Activated naive CD8-positive, alpha-beta T cell treated with anti-CD3 and anti-CD28 coated beads, Interleukin-2, amount 10 ng/mL, durations not matched to agents 7 days and 5 days (primary cell): ENCODE measurements around the gene CTSF. TPM values are rescaled to one million over a fixed set of nuclear protein-coding genes. Genes with fewer than 3 reads are reported as not detected.

Experiments used
- ATAC-seq: fragments of 150-1000 bp; cut with Tn5 transposase; one replicate; pipeline ENCODE4 v1.10.0; 2021; ENCODE audit warnings: low read depth, moderate library complexity
- POLR2A ChIA-PET: fragments of 350-600 bp; sonication (Branson Sonifier 250); formaldehyde crosslinking; loops from one replicate; lab custom pipeline; 2021; ENCODE audit warnings: antibody characterized with exemption; lab: Charles Lee
- DNase-seq: peaks from one replicate; pipeline ENCODE4 v3.0.0; 2021
- H3K27ac Mint-ChIP-seq: one replicate; pipeline ENCODE4 v1.8.0; 2022; ENCODE audit warnings: mild to moderate bottlenecking, mixed read lengths
- H3K27me3 Mint-ChIP-seq: one replicate; pipeline ENCODE4 v1.8.0; 2022; ENCODE audit warnings: mild to moderate bottlenecking, moderate library complexity, mixed read lengths
- H3K36me3 Mint-ChIP-seq: one replicate; pipeline ENCODE4 v1.8.0; 2021; ENCODE audit warnings: mild to moderate bottlenecking, mixed read lengths
- H3K4me1 Mint-ChIP-seq: one replicate; pipeline ENCODE4 v1.8.0; 2021; ENCODE audit warnings: mixed read lengths
- H3K4me3 Mint-ChIP-seq: one replicate; pipeline ENCODE4 v1.8.0; 2022; ENCODE audit warnings: mild to moderate bottlenecking, moderate library complexity, mixed read lengths
- H3K9me3 Mint-ChIP-seq: one replicate; pipeline ENCODE4 v1.8.0; 2021; ENCODE audit warnings: mixed read lengths
- total RNA-seq, 2 experiments: library from RNA; stranded (reverse); gene quantifications; one replicate each; pipeline ENCODE4 v1.2.3, GENCODE V29; 2021

The CTSF gene
- total RNA-seq, 2 experiments from 2014 or later, result 13.5 to 14.2 TPM

DNA sequence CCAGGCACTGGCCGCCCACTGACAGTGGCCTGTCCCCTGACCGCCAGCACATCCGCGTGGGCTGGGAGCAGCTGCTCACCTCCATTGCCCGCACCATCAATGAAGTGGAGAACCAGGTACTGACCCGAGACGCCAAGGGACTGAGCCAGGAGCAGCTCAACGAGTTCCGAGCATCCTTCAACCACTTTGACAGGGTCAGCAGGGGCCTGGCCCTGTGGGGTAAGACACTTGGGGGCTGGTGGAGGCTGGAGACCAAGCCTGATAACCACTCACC, 6.5 kb downstream of the CTSF start:
- DNase-seq (no peak), ATAC-seq (no peak)
- Mint-ChIP-seq H3K9me3 (no peaks in the 10 kb centered on the region), H3K36me3 (no peaks in the 10 kb centered on the region), H3K27ac (no peak overlapping the region), H3K4me3 (no peak overlapping the region), H3K27me3 (peaks cover 12% of the 10 kb centered on the region), H3K4me1 (no peaks in the 10 kb centered on the region)
- POLR2A ChIA-PET, result interaction anchor here (1.4 kb wide), 1 partner anchor 30 kb away, joined by 3 read pairs; no protein-coding TSS in a partner anchor

DNA sequence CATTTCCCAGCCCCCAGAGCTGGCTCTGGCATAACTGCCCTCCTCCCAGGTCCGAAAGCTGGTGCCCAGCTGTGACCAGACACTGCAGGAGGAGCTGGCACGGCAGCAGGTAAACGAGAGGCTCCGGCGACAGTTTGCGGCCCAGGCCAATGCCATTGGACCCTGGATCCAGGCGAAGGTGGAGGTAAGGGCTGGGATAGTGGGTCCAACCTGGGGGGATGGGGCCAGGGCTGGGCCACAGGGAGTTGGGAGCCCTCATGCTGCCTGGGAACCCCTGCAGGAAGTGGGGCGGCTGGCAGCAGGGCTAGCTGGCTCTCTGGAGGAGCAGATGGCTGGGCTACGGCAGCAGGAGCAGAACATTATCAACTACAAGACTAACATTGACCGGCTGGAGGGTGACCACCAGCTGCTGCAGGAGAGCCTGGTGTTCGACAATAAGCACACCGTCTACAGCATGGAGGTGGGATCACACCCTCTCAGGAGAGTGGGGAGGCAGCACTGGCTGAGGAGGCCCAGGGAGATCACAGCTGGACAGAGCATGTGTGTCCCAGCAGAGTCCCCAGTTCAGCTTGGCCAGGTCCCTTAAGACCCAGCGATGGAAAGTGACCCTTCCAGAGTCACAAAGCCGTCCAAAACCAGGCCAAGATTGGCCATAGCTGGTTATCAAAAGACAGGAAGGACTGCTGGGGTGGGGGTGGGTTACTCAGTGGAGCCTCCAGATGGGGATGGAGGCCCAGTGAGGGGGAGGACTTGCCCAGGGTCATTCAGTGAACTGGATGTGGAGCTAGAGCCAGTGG, 7.0 kb downstream of the CTSF start:
- no peaks in the 10 kb centered on the region for H3K4me1 Mint-ChIP-seq
- POLR2A ChIA-PET, result interaction anchor here (1.4 kb wide), 1 partner anchor 31 kb away, joined by 3 read pairs; no protein-coding TSS in a partner anchor
- H3K36me3 Mint-ChIP-seq, result no peaks in the 10 kb centered on the region
- H3K27ac Mint-ChIP-seq, result no peak overlapping the region
- DNase-seq, result no peak
- peaks cover 10% of the 10 kb centered on the region for H3K27me3 Mint-ChIP-seq
- no peak overlapping the region for H3K4me3 Mint-ChIP-seq
- H3K9me3 Mint-ChIP-seq, result no peaks in the 10 kb centered on the region
- no peak for ATAC-seq

DNA sequence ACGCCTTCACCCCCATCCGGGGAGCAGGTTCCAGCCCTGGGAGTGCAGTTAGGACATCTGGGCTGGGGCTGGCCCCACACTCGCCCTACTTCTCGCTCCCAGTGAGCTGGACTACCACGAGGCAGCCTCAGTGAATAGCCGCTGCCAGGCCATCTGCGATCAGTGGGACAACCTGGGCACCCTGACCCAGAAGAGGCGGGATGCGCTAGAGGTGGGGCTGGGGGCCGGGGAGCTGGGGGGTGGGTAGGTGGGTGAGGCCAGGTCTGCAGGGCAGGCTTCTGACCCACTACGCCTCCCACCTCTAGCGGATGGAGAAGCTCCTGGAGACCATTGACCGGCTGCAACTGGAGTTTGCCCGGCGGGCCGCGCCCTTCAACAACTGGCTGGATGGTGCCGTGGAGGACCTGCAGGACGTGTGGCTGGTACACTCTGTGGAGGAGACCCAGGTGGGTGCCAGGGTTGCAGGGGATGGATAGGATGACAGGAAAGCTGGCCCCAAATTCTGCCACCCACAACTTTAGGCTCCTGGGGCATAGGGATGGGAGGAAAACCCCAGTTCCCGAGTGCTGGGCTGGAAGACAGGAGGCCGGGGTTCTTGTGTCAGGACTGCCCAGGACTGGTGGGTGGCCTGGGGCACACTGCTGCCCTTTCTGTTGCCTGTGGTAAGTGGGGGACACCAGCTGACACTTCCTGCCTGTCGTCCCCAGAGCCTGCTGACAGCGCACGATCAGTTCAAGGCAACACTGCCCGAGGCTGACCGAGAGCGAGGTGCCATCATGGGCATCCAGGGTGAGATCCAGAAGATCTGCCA, 8.3 kb downstream of the CTSF start:
- H3K27ac Mint-ChIP-seq, result no peak overlapping the region
- no peaks in the 10 kb centered on the region for H3K9me3 Mint-ChIP-seq
- ATAC-seq, result no peak
- peaks cover 11% of the 10 kb centered on the region for H3K27me3 Mint-ChIP-seq
- H3K36me3 Mint-ChIP-seq, result no peaks in the 10 kb centered on the region
- H3K4me1 Mint-ChIP-seq, result no peaks in the 10 kb centered on the region
- H3K4me3 Mint-ChIP-seq, result no peak overlapping the region
- POLR2A ChIA-PET, result interaction anchor here (0.6 kb wide), 1 partner anchor 52 kb away, joined by 9 read pairs; no protein-coding TSS in a partner anchor
- DNase-seq, result no peak

DNA sequence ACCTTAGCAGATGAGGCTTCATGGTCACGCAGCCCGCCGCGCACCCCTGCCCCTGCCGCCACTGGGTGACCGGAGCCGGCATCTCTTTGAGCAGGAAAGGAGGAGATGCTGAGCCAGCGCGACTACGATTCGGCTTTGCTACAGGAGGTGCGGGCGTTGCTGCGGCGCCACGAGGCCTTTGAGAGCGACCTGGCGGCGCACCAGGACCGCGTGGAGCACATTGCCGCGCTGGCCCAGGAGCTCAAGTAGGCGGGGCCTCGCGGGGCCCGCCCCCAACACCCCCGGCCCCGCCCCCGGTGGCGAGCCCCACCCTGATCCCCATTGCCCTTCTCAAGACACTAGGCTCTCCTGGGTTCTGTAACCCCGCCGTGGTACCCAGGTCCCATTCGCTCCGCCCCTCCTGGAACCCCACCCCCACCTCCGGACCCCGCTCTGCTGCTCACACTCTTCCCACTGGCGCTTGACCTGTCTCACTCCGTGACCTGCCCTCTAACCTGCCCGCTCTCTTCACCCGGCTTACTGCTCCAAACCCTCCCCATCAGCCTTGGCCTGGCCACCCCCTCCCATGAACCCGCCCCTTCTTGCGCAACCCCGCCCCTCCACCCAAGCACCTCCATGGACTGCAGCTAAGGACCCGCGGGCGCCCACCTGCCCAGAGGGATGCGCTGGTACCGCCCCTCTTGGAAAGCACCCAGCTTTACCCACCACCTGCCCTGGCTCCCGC, 9.1 kb downstream of the CTSF start:
- ATAC-seq, result peak; percentile 62
- no peak overlapping the region for H3K4me3 Mint-ChIP-seq
- no peak for DNase-seq
- no peaks in the 10 kb centered on the region for H3K36me3 Mint-ChIP-seq
- POLR2A ChIA-PET, result interaction anchor here (0.6 kb wide), 1 partner anchor 52 kb away, joined by 9 read pairs; no protein-coding TSS in a partner anchor
- H3K4me1 Mint-ChIP-seq, result no peaks in the 10 kb centered on the region
- peaks cover 13% of the 10 kb centered on the region for H3K27me3 Mint-ChIP-seq
- H3K27ac Mint-ChIP-seq, result no peak overlapping the region
- no peaks in the 10 kb centered on the region for H3K9me3 Mint-ChIP-seq

DNA sequence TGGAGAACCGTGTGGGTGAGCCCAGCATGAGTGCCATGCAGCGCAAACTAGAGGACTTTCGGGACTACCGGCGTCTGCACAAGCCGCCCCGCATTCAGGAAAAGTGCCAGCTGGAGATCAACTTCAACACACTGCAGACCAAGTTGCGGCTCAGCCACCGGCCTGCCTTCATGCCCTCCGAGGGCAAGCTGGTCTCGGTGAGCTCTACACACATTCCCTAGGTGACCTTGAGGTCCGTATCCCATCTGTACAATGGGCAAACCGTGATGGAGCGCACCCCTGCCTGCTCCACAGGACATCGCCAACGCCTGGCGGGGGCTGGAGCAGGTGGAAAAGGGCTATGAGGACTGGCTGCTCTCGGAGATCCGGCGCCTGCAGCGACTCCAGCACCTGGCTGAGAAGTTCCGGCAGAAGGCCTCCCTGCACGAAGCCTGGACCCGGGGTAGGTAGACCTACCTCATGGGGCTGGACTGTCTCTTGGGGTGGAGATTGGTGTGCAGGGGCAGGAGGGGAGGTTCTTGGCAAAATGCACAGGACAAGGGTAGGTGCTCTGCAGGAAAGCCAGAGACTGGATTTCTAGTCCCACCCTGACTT, 10.6 kb downstream of the CTSF start:
- no peak for ATAC-seq
- H3K36me3 Mint-ChIP-seq, result no peaks in the 10 kb centered on the region
- H3K4me1 Mint-ChIP-seq, result no peaks in the 10 kb centered on the region
- no peak overlapping the region for H3K4me3 Mint-ChIP-seq
- POLR2A ChIA-PET, result no interaction called here
- no peaks in the 10 kb centered on the region for H3K9me3 Mint-ChIP-seq
- peaks cover 13% of the 10 kb centered on the region for H3K27me3 Mint-ChIP-seq
- DNase-seq, result no peak
- H3K27ac Mint-ChIP-seq, result no peak overlapping the region

DNA sequence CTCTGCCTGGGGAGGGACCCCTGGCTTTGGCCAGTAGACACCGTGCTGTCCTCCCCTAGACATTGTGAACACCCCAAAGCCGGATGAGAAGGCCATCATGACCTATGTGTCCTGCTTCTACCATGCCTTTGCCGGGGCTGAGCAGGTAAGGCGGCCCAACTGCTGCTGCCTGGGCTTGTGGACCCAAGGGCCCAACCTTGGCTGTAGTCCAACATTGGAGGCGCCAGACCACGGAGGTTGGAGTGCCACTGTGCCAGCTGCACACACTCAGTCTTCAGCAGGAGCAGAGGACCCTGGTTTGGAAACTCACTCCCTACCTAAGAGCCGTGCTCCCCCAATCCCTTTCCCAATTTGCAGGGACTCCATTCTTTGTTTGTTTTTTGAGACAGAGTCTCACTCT, 12.3 kb downstream of the CTSF start:
- no peaks in the 10 kb centered on the region for H3K36me3 Mint-ChIP-seq
- POLR2A ChIA-PET, result no interaction called here
- DNase-seq, result no peak

DNA sequence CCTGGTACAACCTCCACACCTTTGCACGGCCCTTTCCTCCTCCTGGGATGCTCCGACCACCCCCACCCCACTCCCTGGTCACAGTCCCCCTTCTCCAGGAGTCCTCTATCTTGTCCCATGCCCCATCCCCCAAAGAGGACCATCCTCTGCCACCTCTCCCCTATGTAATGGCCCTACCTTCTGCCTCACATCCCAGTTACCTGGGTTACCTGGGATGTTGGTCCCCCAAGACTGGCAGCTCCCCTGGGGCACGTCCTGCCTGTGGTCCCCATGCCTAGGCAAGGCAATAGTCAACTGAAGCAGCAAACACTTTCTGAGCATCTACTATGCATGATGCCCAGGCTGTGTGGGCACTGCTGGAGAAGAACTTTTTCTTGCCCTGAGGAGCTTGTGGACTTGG, 13.0 kb downstream of the CTSF start:
- POLR2A ChIA-PET, result interaction anchor here (0.6 to 1.2 kb wide), 3 partner anchors 9 to 80 kb away, joined by 3 read pairs; partner anchors contain the start of genes ACTN3, CTSF and ZDHHC24
- DNase-seq (no peak), ATAC-seq (no peak)
- H3K4me3 Mint-ChIP-seq, result no peak overlapping the region
- no peaks in the 10 kb centered on the region for H3K4me1 Mint-ChIP-seq
- no peaks in the 10 kb centered on the region for H3K9me3 Mint-ChIP-seq
- H3K27ac Mint-ChIP-seq, result no peak overlapping the region
- peaks cover 13% of the 10 kb centered on the region for H3K27me3 Mint-ChIP-seq
- H3K36me3 Mint-ChIP-seq, result no peaks in the 10 kb centered on the region

More for the DNA sequence above, 12.3 kb downstream of the CTSF start:
- no peak for ATAC-seq
- no peaks in the 10 kb centered on the region for H3K4me1 Mint-ChIP-seq
- no peak overlapping the region for H3K4me3 Mint-ChIP-seq
- H3K27ac Mint-ChIP-seq, result no peak overlapping the region
- peaks cover 13% of the 10 kb centered on the region for H3K27me3 Mint-ChIP-seq
- H3K9me3 Mint-ChIP-seq, result no peaks in the 10 kb centered on the region

DNA sequence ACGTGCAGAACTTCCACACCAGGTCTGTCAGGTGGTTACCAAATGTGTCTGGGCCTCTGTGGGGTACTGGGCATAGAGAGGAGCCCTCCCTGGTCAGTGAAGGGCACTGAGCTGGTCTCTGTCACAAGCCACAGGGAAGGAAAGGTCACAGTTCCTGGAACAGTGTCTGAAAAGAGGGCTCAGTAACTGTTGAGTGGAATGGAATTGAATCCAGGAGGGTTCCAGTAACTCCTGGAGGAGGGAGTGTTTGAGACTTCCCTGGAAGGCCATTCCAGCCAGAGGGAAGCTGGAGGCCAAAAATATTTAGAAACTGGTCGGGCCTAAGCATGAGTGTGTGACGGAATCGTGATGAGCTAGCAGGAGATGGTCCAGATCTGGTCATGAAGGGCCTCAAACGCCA, 13.8 kb downstream of the CTSF start:
- peaks cover 13% of the 10 kb centered on the region for H3K27me3 Mint-ChIP-seq
- POLR2A ChIA-PET, result interaction anchor here (1.1 to 1.2 kb wide), 2 partner anchors 9 to 14 kb away, joined by 3 read pairs; partner anchors contain the start of genes ACTN3, CTSF and ZDHHC24
- H3K9me3 Mint-ChIP-seq, result no peaks in the 10 kb centered on the region
- H3K27ac Mint-ChIP-seq, result no peak overlapping the region
- no peak for ATAC-seq
- H3K36me3 Mint-ChIP-seq, result no peaks in the 10 kb centered on the region
- H3K4me3 Mint-ChIP-seq, result no peak overlapping the region
- no peak for DNase-seq
- H3K4me1 Mint-ChIP-seq, result no peaks in the 10 kb centered on the region

DNA sequence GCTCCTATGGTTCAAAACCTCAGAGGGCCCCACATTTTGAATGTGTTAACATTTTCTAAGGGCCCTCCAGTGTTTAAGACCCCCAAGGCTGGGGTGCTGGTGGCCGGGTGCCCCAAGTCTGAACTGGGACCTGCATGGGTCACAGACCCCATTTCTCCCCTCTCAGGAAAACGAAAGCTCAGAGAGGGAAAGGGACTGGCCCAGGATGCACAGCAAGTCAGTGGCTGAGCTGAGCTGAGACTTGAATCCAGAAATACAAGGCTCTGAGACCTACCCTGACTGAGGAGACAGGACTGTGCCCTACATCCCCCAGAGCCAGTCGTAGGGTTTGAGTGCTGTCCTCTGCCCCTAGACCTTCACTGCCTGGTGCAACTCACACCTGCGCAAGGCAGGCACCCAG, 17.5 kb downstream of the CTSF start:
- no peaks in the 10 kb centered on the region for H3K9me3 Mint-ChIP-seq
- POLR2A ChIA-PET, result no interaction called here
- no peak overlapping the region for H3K4me3 Mint-ChIP-seq

DNA sequence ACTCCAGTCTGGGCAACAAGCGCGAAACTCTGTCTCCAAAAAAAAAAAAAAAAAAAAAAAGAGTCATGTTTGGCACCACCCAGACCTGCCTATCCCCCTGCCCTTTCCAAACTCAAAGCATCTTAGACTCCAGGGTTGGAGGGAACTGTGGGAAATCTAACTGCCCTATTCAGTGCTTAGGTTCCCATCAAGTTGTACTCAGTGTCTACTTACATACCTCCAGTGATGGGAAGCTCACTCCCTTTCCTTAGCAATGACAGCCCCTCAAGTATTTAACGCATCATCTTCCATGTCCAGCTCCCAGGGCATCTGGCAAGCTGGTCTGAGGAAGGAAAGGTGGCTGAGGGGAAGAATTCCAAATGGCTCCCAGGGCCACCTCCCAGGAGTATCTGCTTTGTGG, 18.7 kb downstream of the CTSF start:
- Mint-ChIP-seq H3K9me3 (no peaks in the 10 kb centered on the region), H3K36me3 (no peaks in the 10 kb centered on the region), H3K4me3 (no peak overlapping the region), H3K27me3 (peaks cover 7% of the 10 kb centered on the region), H3K27ac (no peak overlapping the region), H3K4me1 (peaks cover 4% of the 10 kb centered on the region)
- DNase-seq (no peak), ATAC-seq (no peak)
- POLR2A ChIA-PET, result no interaction called here

More for the DNA sequence above, 17.5 kb downstream of the CTSF start:
- no peak overlapping the region for H3K27ac Mint-ChIP-seq
- ATAC-seq (no peak), DNase-seq (no peak)
- peaks cover 1% of the 10 kb centered on the region for H3K4me1 Mint-ChIP-seq
- peaks cover 13% of the 10 kb centered on the region for H3K27me3 Mint-ChIP-seq
- no peaks in the 10 kb centered on the region for H3K36me3 Mint-ChIP-seq

DNA sequence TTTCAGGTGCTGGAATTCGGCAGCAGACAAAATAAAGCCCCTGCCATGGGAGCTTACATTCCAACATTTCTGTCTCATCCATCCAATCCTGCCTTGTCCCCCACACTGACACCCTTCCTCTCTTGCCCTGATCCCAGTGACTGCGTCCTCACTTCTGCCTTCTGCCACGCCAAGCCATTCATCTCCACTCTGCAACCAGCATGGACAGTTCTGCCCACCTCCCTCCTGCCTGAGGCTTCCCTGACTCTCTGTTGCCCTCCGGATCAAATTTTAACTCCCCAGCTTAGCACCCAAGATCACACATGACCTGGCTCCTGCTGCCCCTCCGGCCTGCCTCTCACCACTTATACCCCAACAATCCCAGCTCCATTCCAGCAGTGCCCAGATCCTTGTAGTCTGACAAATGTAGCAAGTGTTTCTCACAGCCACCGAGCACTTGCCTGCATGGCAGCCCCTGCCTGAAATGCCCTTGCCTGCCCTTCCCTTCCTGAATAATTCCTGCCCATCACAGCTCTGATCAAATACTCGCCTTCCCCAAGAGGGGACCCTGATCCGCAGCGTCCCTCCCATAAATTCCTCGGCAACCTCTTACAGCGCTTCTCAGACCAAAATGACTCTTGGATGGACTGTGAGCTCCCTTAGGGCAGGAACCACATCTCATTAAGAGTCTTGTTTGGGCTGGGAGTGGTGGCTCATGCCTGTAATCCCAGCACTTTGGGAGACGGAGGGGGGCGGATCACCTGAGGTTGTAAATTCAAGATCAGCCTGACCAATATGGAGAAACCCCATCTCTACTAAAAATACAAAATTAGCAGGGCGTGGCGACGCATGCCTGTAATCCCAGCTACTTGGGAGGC, 19.4 kb downstream of the CTSF start:
- H3K9me3 Mint-ChIP-seq, result no peaks in the 10 kb centered on the region
- no peak for ATAC-seq
- H3K27ac Mint-ChIP-seq, result no peak overlapping the region
- no peaks in the 10 kb centered on the region for H3K36me3 Mint-ChIP-seq
- H3K4me3 Mint-ChIP-seq, result no peak overlapping the region
- POLR2A ChIA-PET, result no interaction called here
- DNase-seq, result no peak
- H3K27me3 Mint-ChIP-seq, result peaks cover 7% of the 10 kb centered on the region
- peaks cover 9% of the 10 kb centered on the region for H3K4me1 Mint-ChIP-seq

DNA sequence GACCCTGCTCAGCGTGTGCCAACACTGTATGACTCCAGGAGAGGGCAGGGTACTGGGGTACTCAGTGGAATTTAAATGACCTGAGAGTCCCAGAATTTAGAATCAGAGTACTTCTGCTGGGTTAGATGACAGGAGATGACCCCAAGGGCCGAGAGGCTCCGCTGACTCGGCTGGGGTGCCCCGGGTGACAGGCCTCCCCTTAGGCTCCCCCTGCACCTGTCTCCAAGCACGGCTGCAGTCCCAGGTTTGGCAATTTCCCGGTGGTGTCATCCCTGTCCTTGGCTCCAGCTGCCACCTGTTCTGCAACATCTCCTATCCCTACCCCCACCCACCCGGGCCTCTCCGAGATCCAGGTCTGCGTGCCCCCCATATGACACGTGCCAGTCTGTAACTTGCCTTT, 20.4 kb downstream of the CTSF start:
- no peaks in the 10 kb centered on the region for H3K9me3 Mint-ChIP-seq
- no peak for ATAC-seq
- POLR2A ChIA-PET, result no interaction called here

More for the DNA sequence above, 20.4 kb downstream of the CTSF start:
- Mint-ChIP-seq H3K4me3 (no peak overlapping the region), H3K27ac (no peak overlapping the region), H3K4me1 (peaks cover 17% of the 10 kb centered on the region), H3K36me3 (peaks cover 3% of the 10 kb centered on the region), H3K27me3 (peaks cover 7% of the 10 kb centered on the region)
- DNase-seq, result no peak
